Activated T-cell treated with anti-CD3 and anti-CD28 coated beads, Interleukin-2, amount 50 U/mL, for 4 hours (primary cell): ENCODE data around the gene MNAT1. TPM values are rescaled to one million over a fixed set of nuclear protein-coding genes. Genes with fewer than 3 reads are reported as not detected.

Experiments used
- ATAC-seq, 2 donors: fragments of 200-7000 bp; cut with Tn5 transposase; one replicate each; pipeline ENCODE4 v1.10.0; 2021
- DNase-seq: peaks from one replicate; pipeline ENCODE4 v3.0.0-alpha.2; 2020
- H3K27me3 Mint-ChIP-seq: one replicate; pipeline ENCODE4 v1.8.0; 2021; ENCODE audit warnings: low read depth, mixed read lengths
- H3K36me3 Mint-ChIP-seq: one replicate; pipeline ENCODE4 v1.8.0; 2022; ENCODE audit warnings: mixed read lengths; ENCODE audit not compliant: insufficient read depth
- H3K4me1 Mint-ChIP-seq: one replicate; pipeline ENCODE4 v1.8.0; 2021; ENCODE audit warnings: low read depth, mixed read lengths
- H3K4me3 Mint-ChIP-seq: one replicate; pipeline ENCODE4 v1.8.0; 2021; ENCODE audit warnings: mild to moderate bottlenecking, moderate library complexity, mixed read lengths
- H3K9me3 Mint-ChIP-seq: one replicate; pipeline ENCODE4 v1.8.0; 2021; ENCODE audit warnings: mixed read lengths
- total RNA-seq, 3 donors: library from RNA; stranded (reverse); gene quantifications; one replicate each; pipeline ENCODE4 v1.2.1, GENCODE V29; 2021

The MNAT1 gene
- total RNA-seq, 3 donors from 2014 or later, result 43.0 to 49.4 (median 43.4) TPM

DNA sequence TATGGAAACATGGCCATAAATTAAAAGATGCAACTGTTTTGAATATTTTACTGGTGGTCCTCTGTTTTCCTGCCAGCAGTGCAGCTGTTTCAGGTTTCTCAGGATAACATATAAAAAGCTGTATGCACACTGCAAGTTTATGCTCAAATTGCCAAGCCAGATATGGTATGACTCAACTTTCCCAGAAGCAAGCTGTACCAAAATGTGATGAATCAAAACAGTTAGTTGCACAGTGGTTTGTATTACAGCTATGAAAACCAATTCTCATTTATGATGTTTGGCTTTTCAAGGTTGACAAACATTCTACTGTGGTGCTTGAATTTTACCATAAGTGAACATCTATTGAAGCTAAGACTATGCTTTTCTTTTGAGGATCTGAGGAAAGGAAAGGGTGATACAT, 230.8 kb downstream of the MNAT1 start:
- Mint-ChIP-seq H3K4me1 (peaks cover 2% of the 10 kb centered on the region), H3K27me3 (no peaks in the 10 kb centered on the region), H3K4me3 (no peak overlapping the region), H3K9me3 (no peaks in the 10 kb centered on the region), H3K36me3 (peaks cover 9% of the 10 kb centered on the region)
- ATAC-seq, result peak; percentile 57 to 78
- DNase-seq, result no peak

DNA sequence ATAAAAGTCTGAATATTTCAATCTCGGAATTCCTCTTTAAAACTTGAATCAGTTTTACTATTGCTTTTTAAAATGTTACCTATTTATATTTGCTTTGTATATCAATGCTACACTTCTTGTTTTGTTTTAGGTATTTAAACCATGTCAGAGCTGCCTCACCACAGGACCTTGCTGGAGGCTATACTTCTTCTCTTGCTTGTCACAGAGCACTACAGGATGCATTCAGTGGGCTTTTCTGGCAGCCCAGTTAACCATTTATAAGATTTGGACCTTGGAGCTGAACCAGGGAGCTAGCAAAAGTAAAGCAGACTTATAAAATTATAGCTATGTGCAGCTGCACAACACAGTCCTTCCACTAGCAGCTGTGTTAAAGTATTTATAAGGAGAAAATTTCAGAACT, 233.5 kb downstream of the MNAT1 start:
- Mint-ChIP-seq H3K36me3 (peaks cover 7% of the 10 kb centered on the region), H3K9me3 (no peaks in the 10 kb centered on the region), H3K4me3 (no peak overlapping the region), H3K27me3 (no peaks in the 10 kb centered on the region), H3K4me1 (peaks cover 2% of the 10 kb centered on the region)
- ATAC-seq, result no peak
- DNase-seq, result no peak

DNA sequence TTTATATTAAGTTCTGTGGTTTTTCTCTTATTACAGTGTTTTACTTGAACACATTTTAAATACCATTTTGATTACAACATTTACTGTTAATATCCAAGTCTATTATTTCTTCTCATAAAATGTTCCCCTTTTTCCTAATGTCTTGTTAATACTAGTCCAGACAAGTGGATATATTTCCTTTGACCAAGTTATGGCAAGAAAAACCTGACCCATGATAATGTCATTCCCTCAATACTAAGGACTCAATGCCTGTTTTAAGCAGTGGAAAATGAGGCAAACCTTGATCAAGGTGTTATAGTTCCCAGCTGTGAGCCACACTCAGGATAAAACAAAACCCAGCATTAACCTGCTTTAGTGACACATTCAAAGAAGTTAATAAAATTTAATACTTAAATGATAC, 234.1 kb downstream of the MNAT1 start:
- H3K4me1 Mint-ChIP-seq, result peaks cover 2% of the 10 kb centered on the region
- H3K9me3 Mint-ChIP-seq, result no peaks in the 10 kb centered on the region
- no peak overlapping the region for H3K4me3 Mint-ChIP-seq
- DNase-seq (no peak), ATAC-seq (no peak)
- peaks cover 7% of the 10 kb centered on the region for H3K36me3 Mint-ChIP-seq
- no peaks in the 10 kb centered on the region for H3K27me3 Mint-ChIP-seq

DNA sequence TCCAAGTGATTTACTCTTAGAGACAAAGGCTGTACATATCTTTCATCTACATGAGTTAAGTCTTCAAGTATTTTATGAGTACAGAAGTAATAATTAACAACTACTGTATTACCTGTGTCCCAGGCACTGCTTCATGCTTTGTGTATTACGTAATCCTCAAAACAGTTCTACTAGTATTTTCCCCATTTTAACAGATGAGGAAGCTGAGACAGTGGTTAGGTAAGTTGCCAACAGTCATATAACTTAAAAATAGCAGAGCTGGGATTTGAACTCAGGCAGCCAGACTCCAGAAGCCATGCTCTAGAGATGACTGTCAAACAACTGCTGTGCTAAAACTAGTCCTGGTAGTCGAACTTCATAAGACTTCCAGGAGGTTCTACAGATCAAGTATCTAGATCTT, 235.6 kb downstream of the MNAT1 start:
- H3K4me3 Mint-ChIP-seq, result no peak overlapping the region

DNA sequence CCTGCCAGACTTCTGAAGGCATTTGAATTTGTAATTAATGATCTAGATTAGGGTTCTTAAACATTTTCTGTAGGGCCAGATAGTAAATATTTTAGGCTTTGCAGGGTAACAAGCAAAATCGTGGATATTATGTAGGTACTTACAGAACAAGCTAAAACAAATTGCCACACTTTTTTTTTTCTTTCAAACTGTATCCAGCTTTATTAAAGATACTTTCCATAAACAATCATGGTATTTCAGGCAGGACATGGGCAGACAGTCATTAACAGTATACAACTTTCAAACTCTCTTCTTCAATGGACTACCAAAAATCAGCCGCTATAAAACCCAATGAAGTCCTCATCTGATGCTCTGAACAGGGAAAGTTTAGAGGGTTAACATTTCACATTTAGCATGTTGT, 236.7 kb downstream of the MNAT1 start:
- Mint-ChIP-seq H3K4me1 (no peaks in the 10 kb centered on the region), H3K27me3 (no peaks in the 10 kb centered on the region), H3K36me3 (peaks cover 9% of the 10 kb centered on the region), H3K4me3 (no peak overlapping the region), H3K9me3 (no peaks in the 10 kb centered on the region)
- DNase-seq, result no peak
- no peak for ATAC-seq

More for the DNA sequence above, 235.6 kb downstream of the MNAT1 start:
- Mint-ChIP-seq H3K4me1 (peaks cover 2% of the 10 kb centered on the region), H3K9me3 (no peaks in the 10 kb centered on the region), H3K27me3 (no peaks in the 10 kb centered on the region), H3K36me3 (peaks cover 11% of the 10 kb centered on the region)
- DNase-seq, result no peak
- ATAC-seq, result no peak

DNA sequence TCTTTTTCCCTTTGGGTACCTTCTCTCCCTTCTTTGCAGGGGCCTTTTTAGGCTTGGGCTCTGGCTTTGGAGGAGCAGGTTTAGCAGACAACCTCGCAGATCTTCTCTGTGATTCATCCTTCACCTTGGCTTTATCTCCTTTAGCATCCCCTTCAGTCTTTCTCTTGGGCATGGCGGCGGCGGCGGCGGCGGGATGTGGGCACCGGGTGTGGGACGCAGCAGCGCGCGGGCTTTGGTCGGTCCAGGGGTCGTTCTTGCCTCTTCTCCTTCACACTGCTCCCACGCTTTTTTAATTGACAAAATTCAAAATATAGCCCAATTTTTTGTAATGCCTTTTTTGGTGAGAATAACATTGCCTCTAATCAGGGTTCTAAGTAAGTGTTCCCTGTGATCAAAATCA, 237.7 kb downstream of the MNAT1 start:
- ATAC-seq (no peak), DNase-seq (no peak)
- Mint-ChIP-seq H3K4me3 (no peak overlapping the region), H3K27me3 (no peaks in the 10 kb centered on the region), H3K36me3 (peaks cover 9% of the 10 kb centered on the region), H3K4me1 (peaks cover 2% of the 10 kb centered on the region), H3K9me3 (no peaks in the 10 kb centered on the region)

DNA sequence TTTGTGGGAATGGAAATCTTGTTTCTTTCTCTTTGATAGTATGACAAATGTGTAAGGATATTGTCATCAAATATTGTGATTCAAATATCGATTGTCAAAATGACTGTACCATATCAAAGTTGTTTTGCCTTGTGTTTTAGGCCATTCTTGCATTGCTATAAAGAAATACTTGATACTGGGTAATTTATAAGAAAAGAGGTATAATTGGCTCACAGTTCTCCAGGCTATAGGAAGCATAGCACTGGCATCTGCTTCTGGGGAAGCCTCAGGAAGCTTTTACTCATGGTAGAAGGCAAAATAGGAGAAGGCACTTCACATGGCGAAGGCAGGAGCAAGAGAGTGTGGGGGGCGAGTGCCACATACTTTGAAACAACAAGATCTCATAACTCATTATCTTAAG, 238.5 kb downstream of the MNAT1 start:
- H3K4me1 Mint-ChIP-seq, result peaks cover 5% of the 10 kb centered on the region
- H3K9me3 Mint-ChIP-seq, result no peaks in the 10 kb centered on the region
- no peak for ATAC-seq
- no peak for DNase-seq
- peaks cover 9% of the 10 kb centered on the region for H3K36me3 Mint-ChIP-seq
- no peak overlapping the region for H3K4me3 Mint-ChIP-seq
- no peaks in the 10 kb centered on the region for H3K27me3 Mint-ChIP-seq

DNA sequence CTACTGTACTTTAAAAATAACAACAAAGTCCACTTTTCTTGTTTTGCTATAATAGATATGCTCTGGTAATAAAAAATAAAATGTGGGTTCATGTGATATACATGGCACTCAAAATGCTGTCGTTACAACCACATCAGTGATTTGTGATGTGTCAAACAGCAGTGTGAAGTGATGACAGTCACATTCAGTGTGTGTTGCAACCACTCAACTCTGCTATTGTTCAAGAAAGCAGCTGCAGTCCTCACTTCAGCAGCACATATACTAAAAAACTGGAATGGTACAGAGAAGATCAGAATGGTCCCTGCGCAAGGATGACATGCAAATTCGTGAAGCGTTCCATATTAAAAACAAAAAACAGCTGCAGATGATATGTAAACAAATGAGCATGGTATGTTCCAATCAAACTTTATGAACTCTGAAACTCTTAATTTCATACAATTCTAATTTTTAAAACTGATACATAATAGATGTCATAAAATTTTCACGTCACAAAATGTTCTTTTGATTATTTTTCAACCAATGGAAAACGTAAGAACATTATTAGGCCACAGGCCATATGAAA, 239.6 kb downstream of the MNAT1 start:
- Mint-ChIP-seq H3K4me1 (peaks cover 10% of the 10 kb centered on the region), H3K27me3 (no peaks in the 10 kb centered on the region), H3K36me3 (peaks cover 11% of the 10 kb centered on the region), H3K4me3 (no peak overlapping the region), H3K9me3 (no peaks in the 10 kb centered on the region)
- ATAC-seq (no peak), DNase-seq (no peak)

DNA sequence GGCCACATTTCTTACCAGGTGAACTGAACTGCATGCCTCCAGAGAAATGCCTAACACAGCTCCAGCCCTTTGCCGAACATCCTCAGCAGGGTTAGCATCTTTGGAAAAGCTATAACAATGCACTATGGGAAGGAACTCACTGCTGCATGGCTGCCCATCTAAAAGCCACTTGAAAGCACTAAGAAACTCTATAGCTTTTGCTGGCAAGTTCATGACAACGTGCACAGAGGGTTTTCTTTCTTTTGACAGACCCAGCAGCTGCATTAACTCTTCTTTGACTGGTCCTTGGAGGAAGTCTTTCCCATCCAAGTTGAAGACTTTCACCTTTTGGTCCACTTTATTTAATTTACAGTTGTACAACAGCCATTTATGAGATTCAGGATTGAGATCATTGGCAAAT, 241.0 kb downstream of the MNAT1 start:
- H3K36me3 Mint-ChIP-seq, result peaks cover 11% of the 10 kb centered on the region
- no peaks in the 10 kb centered on the region for H3K9me3 Mint-ChIP-seq
- H3K4me1 Mint-ChIP-seq, result peaks cover 15% of the 10 kb centered on the region
- ATAC-seq, result no peak
- H3K4me3 Mint-ChIP-seq, result no peak overlapping the region
- no peaks in the 10 kb centered on the region for H3K27me3 Mint-ChIP-seq
- no peak for DNase-seq

DNA sequence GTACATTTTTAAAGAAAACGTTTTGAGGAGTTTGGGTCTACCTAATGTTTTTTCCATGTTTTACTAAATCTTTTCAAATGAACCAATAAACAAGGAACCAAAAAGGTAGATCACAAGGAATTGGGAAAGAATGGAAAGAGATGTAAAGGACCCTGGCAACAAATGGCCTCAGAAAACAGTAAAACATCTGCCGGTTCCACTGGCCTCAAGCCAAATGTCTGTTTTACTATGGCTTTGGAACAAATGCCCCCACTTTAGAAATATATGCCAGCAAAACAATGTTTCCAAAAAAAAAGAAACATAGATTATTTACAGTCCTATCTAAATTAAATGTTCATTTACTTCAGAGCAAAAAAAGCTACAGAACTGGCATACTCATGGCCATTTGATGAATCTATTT, 243.3 kb downstream of the MNAT1 start:
- Mint-ChIP-seq H3K9me3 (no peaks in the 10 kb centered on the region), H3K4me3 (no peak overlapping the region), H3K4me1 (peaks cover 15% of the 10 kb centered on the region), H3K27me3 (no peaks in the 10 kb centered on the region), H3K36me3 (peaks cover 8% of the 10 kb centered on the region)
- ATAC-seq (no peak), DNase-seq (no peak)

DNA sequence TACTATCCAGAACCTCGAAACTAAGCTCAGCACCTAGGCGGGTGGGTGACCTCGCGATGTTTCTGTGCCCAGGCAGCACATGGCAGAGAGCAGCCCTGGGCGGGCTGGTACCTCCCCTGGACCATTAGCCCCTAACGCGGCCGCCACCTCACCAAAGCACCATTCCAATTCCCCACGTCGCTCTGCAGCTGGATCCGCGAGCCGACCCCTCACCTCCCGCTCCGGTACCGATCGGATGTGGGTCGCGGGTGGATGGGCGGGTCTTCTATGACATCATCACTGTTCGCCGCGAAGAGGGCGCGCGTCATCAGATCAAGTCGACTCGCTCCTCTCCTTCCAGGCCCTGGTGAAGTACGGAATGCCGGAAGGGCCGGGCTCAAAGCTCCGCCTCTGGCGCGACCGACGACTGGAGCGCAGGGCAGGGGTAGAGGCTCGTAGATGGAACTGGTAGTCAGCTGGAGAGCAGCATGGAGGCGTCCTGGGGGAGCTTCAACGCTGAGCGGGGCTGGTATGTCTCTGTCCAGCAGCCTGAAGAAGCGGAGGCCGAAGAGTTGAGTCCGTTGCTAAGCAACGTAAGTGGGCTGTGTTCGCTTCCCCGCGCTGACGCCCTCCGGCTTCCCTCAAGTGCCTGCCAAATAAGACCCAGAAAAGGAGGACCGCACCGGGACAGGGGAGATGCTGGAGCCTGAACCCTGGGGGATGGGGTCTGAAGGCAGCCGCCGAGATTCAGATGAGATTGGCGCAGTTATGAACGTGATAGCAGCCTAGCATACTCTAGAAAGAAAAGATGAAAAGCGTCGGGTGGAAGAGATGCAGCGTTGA, 246.5 kb downstream of the MNAT1 start, which contains the start of the genes SLC38A6 and TRMT5:
SLC38A6 (plus strand) TSS at position 435 of the 822 bp plus-strand sequence; CDS start at position 468, 33 bp downstream.
TRMT5 (minus strand) TSS at position 269 of the 822 bp plus-strand sequence; CDS start at position 163, 106 bp downstream.
- Mint-ChIP-seq H3K4me1 (peaks cover 19% of the 10 kb centered on the region), H3K27me3 (no peaks in the 10 kb centered on the region), H3K36me3 (peaks cover 19% of the 10 kb centered on the region), H3K4me3 (no peak within 1 kb of the TSS), H3K9me3 (no peaks in the 10 kb centered on the region)
- DNase-seq (peak; percentile 90), ATAC-seq (peak; percentile 87 to 90)

DNA sequence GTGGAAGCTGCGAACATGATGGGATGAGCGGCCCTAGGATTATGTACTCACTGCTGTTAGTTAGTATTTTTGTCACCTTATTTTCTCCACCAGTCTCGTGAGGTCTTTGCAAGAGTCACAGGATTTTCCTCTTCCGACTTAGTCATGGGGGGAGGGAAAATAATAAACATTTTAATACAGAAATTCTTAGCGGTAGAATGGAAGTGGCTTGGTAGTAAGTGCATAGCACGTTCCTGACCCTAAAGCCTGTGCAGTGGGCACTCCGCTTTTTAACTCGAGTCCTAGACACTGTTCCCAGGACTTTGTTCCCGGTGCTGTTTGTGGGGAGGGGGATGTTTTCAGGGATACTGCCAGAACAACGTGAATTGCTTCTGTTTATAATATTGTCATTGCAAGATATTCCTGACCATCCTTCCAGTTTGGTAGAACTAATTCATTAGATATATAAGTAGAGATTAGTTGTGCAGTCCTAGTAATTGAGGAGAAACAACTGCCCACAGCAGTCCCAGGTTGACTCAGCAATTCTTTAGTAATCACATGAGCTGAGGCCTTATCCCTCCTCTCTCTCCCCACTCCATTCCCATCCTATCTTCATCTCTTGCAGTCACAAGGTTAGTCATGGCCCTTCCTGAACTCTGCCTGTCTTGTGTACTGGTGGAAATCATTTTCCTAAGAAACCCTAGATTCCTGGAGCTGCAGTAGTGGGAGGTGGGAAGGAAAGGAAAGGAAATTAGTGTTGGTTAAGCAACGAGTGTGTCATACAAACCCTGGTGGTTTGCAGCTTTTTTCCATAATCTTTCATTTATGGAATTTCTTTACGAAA, 247.3 kb downstream of the MNAT1 start:
- peaks cover 17% of the 10 kb centered on the region for H3K4me1 Mint-ChIP-seq

DNA sequence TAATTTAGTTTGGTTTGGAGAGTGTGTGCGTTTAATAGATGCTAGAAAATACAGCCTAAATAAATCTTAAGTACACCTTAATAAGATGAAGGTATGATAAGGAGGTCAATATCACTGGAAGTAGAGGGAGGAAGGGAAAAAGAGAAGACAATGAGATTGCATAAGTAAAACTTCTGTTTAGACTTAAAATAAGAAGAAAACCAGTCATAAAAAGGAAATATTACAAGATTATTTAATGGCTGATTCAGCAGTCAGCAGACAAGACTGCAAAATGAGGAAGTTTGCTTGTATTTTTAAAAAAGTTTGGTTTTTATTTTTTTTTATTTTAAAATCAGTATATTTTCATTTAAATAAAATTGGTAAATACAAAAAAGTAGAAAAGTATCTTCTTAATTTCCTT, 249.6 kb downstream of the MNAT1 start:
- ATAC-seq, result no peak
- Mint-ChIP-seq H3K4me1 (peaks cover 11% of the 10 kb centered on the region), H3K4me3 (no peak overlapping the region), H3K27me3 (no peaks in the 10 kb centered on the region), H3K36me3 (peaks cover 21% of the 10 kb centered on the region), H3K9me3 (no peaks in the 10 kb centered on the region)
- no peak for DNase-seq

More for the DNA sequence above, 247.3 kb downstream of the MNAT1 start:
- no peaks in the 10 kb centered on the region for H3K27me3 Mint-ChIP-seq
- no peak overlapping the region for H3K4me3 Mint-ChIP-seq
- DNase-seq (no peak), ATAC-seq (peak in 1 of 2 donors; percentile 38)
- H3K9me3 Mint-ChIP-seq, result no peaks in the 10 kb centered on the region
- H3K36me3 Mint-ChIP-seq, result peaks cover 21% of the 10 kb centered on the region

DNA sequence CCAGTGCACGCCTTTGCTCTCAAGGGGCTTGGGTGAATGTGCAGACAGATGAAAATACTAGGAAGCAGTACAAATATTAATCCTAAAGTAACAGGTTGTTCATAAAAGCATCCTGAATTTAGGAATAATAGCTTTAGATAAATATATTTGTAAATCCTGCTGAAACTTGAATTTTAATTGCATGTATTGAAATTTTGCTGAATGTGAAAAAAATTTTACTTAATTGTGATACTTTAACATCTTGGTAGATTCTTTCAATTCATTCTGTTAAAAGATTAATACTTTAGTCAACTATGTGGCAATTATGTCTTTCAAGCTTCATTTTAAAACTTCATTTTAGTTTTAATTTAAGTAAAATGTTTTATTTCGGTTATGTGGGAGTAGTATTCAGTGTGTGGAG, 251.9 kb downstream of the MNAT1 start:
- Mint-ChIP-seq H3K4me1 (peaks cover 6% of the 10 kb centered on the region), H3K4me3 (no peak overlapping the region), H3K27me3 (no peaks in the 10 kb centered on the region), H3K36me3 (peaks cover 26% of the 10 kb centered on the region), H3K9me3 (no peaks in the 10 kb centered on the region)
- ATAC-seq (no peak), DNase-seq (no peak)
